DMS53 treated with DMSO at 0.1 percent for 48 hours (cell line): ENCODE data around the gene RPL10A.
A peak's percentile ranks its signal among the peaks of the same experiment; 100 is the strongest.

Source experiments
- DNase-seq: peaks from one replicate; lab custom pipeline; 2025; ENCODE audit not compliant: unreplicated experiment; lab: John Stamatoyannopoulos, UW

RPL10A gene

DNA sequence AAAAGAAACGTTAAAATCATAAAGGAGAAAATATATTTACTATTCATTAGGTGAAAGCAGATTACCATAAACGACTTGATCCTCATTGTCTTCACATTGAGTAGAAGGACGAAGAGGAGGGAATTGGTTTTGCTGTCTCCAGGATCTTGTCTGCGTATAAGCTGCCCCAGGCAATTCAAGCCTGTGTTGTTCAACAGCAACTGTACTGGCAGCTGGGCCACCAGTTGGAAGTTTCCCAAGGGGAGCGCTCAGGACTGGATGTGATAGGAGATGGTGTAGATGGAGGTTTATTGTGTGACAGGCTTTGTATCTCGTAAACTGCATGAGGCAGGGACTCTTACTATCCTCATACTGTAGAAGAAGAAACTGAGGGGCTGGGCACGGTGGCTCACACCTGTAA lies 20.0 kb upstream of the RPL10A start:
- DNase-seq = no peak

DNA sequence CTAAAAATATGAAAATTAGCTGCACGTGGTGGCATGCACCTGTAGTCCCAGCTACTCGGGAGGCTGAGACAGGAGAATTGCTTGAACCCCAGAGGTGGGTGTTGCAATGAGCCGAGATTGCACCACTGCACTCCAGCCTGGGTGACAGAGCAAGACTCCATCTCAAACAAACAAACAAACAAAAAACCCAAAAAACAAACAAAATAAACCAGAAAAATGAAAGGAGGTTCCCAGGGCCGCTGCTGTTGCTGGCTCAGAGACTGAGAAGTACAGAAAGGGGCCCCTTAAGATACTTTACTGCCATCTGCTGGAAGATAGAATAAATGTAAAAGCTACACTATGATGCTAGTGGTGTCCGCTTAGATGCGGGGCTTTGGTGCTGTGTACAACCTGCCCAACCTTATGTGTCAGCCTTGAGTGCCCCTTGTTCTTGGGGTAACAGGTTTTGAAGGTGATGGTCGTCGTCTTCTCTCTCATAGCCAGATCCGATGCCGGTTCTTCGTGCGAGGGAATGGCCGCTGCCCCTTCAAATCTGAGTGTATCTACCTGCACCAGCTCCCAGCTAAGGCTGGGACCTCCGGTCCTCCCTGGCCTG lies 18.8 kb upstream of the RPL10A start:
- peak; percentile 67 for DNase-seq

DNA sequence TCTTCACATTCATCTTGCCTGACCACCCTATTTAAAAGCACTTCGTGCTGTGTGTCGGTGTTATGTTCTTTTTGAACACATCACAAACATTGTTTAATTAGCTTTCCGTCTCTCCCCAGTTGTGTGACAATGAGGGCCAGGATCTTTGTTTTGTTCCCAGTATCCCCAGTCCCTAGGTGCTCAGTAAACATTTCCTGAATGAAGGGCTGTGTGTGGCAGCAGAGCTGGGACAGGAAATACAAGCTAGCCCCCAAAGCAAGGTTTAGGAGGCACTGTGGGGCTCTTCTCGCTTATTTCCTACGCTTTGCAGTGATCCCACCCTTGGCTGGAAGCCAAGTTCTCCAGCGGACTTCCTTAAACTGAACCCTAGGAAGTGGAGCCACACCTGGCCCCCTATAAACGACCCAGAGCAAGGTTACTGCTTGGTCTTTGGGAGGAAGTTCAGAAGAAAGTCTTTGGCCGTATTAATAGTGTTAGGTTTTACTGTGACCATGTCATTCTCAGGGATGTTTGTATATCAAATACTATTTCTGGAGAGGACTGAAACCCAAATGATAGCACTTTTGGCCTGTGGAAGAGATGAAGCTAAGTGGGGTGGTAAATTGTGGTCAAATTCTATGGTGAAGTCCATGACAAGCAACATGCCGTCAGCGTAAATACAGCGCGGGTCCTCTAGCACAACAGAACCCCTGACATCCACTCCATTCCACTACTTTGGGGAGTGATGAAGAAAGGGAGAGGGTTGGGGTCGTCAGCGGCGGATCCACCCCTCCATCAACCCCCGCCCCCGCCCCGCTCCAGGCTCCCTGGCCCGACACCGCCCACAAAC lies 16.6 kb upstream of the RPL10A start:
- no peak for DNase-seq

DNA sequence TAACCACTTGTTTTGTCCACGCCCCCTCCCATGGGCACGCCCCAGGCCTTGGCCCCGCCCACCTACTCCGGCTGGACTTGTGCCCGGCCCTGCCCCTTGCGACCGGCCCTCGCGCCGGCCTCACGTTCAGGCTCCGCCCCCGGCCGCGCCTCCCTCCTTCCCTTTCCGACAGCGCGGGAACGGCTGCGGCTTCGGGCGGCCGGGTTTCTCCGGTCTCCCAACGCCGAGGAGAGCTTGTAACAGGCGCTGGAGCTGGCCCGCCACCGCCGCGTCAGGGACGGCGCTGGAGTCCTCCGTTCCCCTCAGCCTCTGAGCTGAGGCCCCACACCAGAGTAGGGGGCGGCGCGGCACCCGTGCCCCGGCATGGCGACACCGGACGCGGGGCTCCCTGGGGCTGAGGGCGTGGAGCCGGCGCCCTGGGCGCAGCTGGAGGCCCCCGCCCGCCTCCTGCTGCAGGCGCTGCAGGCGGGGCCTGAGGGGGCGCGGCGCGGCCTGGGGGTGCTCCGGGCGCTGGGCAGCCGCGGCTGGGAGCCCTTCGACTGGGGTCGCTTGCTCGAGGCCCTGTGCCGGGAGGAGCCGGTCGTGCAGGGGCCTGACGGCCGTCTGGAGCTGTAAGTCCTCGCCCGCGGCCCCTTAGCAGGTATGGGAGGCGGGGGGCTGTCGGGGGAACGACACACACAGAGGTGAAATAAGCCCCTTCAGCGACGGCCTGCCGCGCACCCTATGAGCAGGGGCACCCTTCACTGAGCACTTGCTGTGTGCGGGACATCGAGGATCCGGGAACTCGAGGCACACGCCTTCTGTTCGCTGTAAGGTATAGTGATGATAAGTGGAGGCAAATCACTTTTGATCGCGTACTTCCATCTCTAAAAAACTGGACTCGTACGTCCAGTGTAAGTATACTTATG lies 15.8 kb upstream of the RPL10A start, which contains the start of gene FANCE:
Gene FANCE (plus strand): TSS at position 156 of the 908 bp plus-strand sequence. CDS start 208 bp downstream, at position 364.
- peak; percentile 49 for DNase-seq

DNA sequence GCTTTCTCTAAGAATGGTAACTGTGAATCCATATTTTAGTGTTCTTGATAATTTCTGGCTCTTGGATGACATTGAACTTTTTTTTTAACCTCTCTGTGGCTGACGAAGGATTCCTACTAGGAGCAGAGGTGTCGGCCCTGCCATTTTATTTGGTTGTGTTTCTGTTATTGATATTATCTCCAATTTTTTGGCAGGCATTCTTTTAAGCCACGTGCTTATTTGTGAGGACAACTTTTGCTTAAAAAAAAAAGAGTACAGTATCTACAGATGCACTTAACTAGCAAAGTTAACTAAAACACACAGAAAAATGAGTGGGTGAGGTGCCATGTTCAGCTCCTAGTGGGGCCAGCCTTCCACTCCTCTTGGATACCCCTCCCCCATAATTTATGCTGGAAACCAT lies 15.0 kb upstream of the RPL10A start:
- no peak for DNase-seq

DNA sequence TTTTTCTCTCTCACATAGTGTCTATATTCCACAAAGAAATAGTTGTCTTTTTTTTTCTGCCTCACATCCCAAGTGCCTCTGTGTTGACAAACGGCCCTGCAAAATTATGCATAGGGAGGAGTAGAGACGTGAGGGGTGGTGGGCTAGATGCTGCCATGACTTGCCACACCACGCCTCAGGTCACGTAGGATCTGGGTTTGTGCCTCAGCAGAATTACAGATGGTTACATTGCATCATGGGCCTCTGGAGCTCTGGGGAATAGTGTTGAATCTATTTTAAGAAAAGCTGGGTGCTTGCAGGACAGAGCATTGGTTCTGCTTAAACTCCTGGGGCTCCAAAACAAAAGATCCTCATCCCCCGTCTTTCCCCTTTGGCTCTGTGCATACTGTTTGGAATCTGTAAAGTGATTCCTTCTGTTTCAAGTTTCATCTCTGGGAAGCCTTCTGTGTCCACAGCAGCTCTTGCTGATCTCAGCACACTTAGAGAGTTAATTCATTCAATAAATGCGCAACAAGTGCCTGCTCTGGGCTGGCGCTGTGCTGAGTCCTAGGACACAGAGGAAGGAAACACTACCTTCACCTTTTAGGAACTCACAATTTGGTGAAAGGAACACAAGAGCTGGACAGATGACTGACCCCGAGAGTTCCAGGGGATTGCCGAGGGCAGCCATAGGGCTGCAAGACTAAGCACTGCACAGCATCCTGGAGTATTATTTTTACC lies 13.7 kb upstream of the RPL10A start:
- DNase-seq = no peak

DNA sequence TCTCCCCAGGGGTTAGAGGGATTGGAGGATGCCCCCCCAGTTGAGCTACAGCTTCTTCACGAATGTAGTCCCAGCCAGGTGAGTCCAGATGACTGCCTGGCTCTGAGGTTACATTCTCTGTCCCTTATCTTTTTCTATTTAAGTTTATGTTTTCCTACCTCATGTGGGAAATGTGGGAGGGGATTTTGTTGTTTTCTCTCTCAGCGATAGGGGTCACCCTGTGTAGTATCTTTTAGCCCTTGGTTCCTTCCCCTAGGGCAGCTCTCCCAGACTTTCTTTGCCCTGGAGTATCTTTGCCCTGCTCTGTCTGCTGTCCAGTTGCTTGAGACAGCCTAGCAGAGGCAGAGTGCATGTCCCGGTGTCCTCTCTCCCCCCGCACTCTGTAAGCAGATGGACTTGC lies 10.3 kb upstream of the RPL10A start:
- no peak for DNase-seq

DNA sequence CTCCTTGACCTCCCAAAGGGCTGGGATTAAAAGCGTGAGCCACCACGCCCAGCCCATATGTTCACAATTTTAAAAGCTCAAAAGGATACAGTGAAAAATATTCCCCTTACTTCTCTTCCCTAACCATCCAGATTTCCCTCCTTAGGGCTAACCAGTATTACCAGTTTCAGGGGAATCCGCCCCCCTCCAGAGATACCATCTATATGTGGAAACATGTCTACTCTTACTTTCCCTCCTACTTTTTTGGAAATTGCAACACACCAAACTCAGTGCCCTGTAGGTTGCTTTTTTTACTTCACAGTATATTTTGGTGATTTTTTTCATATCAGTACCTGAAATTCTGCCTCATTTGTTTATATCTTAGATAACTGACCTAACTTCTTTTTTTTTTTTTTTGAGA lies 6.9 kb upstream of the RPL10A start:
- DNase-seq = no peak

DNA sequence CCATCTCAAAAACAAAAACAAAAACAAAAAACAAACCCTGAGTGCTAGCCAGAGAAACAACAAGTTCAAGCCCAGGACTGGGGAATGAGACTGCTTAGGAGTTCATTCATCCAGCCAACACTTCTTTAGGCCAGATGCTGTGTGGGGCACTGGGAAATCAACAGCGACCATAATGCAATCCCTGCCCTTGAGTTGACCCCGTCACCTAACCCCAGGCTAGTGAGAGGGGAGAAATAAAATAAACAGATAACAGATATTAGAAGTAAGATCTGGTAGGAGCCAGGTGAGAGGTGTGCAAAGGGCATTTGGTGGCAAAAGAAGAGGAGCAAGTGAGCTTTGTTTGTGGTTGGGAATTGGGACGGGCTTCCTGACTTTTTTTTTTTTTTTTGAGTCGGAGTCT lies 4.9 kb upstream of the RPL10A start:
- DNase-seq = no peak

DNA sequence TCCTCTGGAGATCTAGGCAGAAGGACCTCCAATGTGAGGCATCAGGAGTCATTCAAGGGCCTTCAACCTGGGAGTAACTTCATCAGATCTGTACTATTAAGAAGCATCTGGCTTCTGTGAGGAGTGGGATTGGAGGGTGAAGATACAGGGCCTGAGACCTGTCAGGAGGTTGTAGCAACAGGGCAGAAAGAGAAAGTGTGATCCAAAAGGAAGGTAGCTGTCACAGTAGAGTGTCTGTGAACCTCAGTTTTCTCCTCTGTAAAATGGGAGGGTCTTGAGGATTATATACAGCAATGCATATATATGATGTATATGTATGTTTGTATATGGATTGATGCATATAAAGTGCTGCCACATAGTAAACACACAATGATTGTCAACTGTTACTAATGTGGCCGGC lies 2.6 kb upstream of the RPL10A start:
- DNase-seq = no peak

DNA sequence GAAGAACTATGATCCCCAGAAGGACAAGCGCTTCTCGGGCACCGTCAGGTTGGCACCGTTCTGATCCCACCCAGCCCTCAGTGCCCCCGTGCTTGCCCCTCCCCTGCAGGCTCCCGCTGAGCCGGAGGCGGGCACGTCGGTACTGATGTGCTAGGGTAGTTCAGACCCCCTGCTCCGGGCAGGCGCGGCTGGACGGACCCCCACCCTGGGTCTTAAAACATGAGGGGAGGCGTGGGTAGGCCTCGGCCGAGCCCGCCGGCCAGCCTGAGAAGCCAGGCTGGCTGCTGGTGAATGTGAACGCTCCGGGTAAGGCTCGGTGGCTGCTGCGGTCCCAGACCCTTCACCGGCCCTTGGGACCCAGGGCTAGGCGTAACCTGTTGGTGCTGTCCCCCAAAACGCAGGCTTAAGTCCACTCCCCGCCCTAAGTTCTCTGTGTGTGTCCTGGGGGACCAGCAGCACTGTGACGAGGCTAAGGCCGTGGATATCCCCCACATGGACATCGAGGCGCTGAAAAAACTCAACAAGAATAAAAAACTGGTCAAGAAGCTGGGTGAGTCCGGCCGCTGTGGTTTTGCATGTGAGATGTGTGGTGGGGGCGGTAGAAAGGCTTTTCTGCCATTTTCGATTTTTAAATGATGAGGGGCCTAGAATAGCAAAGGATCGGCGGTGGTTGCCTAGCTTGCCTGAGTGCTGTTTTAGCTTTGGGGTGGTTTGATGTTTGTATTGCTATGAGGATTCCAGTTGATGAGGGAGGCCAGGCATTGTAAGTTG lies 964 bp downstream of the RPL10A start:
- DNase-seq = no peak

DNA sequence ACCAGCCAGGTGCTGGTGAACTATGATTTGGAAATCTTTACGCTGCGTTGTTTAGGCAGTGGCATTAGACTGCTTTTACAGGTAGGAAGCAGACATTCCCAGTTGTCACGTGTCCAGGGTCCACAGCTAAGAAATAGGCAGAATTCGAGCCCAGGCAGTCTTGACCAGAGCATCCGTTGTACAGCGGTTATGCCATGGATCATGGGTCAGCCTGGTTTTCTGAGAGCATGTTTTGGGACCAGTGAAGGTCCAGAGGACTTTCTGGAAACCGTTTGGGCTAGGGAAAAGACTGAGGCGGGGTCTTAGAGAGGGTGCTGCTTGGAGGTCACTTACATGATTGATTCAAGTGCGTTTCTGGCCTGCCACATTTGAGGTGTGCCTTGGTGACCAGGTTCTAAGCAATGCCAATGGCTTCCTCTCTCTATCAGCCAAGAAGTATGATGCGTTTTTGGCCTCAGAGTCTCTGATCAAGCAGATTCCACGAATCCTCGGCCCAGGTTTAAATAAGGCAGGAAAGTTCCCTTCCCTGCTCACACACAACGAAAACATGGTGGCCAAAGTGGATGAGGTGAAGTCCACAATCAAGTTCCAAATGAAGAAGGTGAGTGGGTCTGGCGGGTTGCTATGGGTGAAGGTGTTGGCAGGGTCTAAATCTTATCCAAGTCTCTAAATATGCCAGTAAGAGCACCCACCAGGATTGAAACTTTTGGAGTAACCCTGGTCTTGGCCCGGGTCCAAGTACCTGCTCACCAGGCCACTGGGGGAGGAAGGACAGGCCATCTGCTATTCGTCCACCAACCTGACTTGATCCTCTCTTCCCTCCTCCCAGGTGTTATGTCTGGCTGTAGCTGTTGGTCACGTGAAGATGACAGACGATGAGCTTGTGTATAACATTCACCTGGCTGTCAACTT lies 1.8 kb downstream of the RPL10A start:
- DNase-seq = no peak

DNA sequence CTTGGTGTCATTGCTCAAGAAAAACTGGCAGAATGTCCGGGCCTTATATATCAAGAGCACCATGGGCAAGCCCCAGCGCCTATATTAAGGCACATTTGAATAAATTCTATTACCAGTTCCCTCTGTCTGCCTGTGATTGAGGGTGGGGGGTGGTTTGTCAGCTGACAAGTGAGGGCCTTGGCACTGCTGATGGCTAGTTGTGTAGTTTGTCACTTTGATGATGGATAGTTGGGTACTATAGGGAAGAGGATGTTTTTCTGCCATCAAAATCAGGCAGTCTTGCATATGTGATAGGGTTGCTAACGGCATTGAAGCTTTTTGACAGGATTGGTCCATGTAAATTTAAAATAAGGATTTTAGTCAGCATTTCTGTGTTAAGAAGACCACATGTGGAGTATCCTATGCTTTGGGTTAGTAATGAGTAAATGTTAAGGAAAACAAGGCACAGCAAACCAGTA lies 2.5 kb downstream of the RPL10A start:
- DNase-seq = no peak

DNA sequence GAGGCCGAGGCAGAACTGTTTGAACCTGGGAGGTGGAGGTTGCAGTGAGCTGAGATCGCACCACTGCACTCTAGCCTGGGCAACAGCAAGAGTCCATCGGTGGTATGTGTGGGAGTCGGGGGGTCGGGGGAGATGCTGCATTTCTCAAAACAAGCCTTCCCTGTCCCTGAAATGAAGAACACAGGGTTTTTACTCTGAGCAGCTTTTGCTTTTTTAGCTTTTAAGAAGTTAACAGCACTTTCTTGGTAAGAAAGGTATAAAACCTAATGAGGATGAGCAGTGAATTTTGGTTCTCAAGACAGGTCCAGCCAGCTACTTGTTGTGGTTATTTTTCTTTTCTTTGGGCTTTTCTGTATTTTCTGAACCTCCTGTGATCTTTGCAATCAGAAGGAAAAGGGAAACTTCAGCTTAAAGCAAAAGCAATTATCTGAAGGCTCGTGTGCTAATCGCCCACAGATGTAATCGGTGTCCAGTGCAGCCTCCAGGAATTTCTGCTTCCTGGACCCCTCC lies 3.7 kb downstream of the RPL10A start:
- DNase-seq = no peak

DNA sequence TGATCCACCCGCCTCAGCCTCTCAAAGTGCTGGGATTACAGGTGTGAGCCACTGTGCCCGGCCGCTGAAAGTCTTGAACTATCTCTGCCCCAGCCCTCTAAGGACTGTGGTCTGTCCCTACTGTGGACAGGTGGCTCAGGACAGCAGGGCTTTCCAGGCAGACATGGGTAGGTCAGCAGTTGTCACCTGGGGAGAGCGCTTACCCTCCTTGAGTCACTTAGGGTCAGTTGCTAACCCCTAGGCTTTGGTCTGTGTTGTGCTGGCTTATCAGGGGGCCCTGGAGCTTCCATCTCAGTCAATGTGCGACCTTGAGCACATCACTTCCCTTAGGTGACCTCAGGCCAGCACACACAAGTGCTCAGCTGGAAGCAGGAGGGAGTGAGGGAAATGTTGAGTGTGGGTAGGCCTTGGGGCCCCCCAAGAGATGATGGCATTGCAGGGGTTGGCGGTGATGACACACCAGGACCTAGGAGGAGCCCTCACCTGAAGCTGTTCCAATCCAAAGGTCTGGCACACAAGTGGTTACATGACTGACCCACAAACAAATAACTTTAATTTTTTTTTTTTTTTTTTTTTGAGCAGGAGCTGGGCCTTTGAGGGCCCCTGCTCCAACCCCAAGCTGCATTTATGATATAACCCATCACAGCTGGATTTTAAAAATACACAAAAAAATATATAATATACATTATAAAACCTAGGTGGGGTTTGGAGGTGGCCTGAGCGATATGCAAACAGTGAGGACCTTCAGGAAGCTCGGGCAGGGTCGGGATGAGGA lies 5.1 kb downstream of the RPL10A start:
- DNase-seq = no peak

DNA sequence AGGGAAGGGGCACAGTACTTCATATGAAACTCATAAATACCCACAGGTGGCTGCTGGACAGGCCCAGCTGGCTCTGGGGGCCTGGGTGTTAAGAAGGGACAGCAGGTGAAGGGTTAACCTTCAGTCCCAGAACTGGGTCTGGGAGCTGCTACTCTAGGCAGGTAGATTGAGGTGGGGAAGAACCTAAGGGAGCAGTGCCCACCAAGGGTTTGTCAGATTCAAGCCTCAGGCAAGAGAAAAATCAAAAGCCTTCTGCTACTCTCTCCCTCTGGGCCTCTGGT lies 5.6 kb downstream of the RPL10A start:
- no peak for DNase-seq

DNA sequence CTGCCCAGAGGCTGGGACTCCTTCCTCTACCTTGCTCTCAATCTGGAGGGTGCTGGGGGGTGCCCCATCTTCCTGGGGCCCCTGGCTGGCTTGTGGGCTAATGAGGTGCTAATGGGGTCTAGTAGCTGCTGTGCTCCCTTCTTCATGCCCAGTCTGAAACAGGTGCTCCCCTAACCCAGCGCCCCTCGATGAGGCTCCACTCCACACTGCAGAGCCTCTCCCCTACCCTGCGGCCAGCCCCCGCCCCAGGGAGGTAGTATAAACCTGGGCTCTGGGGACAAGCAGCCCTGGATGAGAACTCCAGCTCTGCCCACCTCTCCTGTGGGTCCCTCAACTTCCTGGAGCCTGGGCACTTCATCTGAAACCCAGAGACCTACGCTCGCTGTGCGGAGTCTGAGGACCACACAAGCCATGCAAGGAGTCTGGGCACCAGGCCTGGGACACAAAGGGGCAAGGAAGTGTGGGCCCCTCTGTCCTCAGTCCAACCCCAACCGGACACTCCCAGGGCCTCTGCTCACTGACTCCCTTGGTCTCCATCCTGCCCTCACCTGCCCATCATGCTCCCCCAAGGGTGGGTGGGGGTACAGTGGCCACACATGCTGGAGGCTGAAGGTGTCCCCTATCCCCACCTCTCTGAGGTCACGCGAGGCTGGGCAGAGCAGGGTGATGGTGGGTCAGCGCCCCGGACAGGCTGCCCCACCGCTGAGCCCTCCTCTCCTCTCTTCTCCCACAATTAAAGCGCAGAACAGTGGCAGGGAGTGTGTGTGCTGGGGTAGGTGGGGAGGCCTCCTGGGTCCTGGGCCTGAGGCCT lies 6.1 kb downstream of the RPL10A start:
- no peak for DNase-seq
